CD14-positive monocyte (primary cell): ENCODE data around the gene NAT14. TPM values are rescaled to one million over a fixed set of nuclear protein-coding genes. Genes with fewer than 3 reads are reported as not detected.

ENCODE experiments used
- DNase-seq, 3 donors: peaks; one replicate each; pipeline ENCODE4 v3.0.0-alpha.2; 2011 to 2022
- H2AFZ ChIP-seq: 2 replicates; pipeline ENCODE4 v1.6.0; 2012; ENCODE audit warnings: mild to moderate bottlenecking, low read depth, low read length, inconsistent platforms; ENCODE audit not compliant: insufficient read depth, poor library complexity, severe bottlenecking
- H3K27ac ChIP-seq, 2 donors: 1 replicate in 1 of 2; 2 replicates in 1 of 2; pipeline ENCODE4 v1.5.1; 2012 to 2013; ENCODE audit warnings: low read length in 2 of 2, control low read depth in 1 of 2, inconsistent platforms in 1 of 2, low read depth in 1 of 2, mild to moderate bottlenecking in 1 of 2
- H3K27me3 ChIP-seq, 2 donors: one replicate each; pipeline versions ENCODE4 v1.6.0 to v1.6.1; 2011 to 2013; ENCODE audit warnings: low read length in 2 of 2; ENCODE audit not compliant: control insufficient read depth in 2 of 2, insufficient read depth in 2 of 2
- H3K36me3 ChIP-seq, 2 donors: replicated peaks in 1 of 2; 1 replicate in 1 of 2; 2 replicates in 1 of 2; pipeline versions ENCODE4 v1.5.1 to v1.6.1; 2012 to 2013; ENCODE audit warnings: low read length in 2 of 2, control low read depth in 1 of 2, inconsistent platforms in 1 of 2, mild to moderate bottlenecking in 1 of 2; ENCODE audit not compliant: insufficient read depth in 2 of 2, control insufficient read depth in 1 of 2
- H3K4me1 ChIP-seq, 2 donors: 1 replicate in 1 of 2; 2 replicates in 1 of 2; pipeline versions ENCODE4 v1.5.1 to v1.6.1; 2012 to 2013; ENCODE audit warnings: low read length in 2 of 2, control low read depth in 1 of 2, inconsistent platforms in 1 of 2, mild to moderate bottlenecking in 1 of 2, moderate library complexity in 1 of 2; ENCODE audit not compliant: insufficient read depth in 2 of 2, control insufficient read depth in 1 of 2
- H3K4me2 ChIP-seq: replicated peaks from 2 replicates; pipeline ENCODE3; 2012; ENCODE audit warnings: low read length, moderate library complexity, mild to moderate bottlenecking; ENCODE audit not compliant: poor library complexity, severe bottlenecking; ENCODE audit errors: extremely low read depth
- H3K4me3 ChIP-seq, 3 experiments: fragments of 200-600 bp in 1 of 3; sonication (generic) in 1 of 3; replicated peaks in 1 of 3; 1 replicate in 2 of 3; 2 replicates in 1 of 3; pipeline ENCODE4 v1.5.1; 2011 to 2013; ENCODE audit warnings: low read length in 3 of 3, mild to moderate bottlenecking in 3 of 3, control low read depth in 2 of 3, low read depth in 2 of 3, inconsistent platforms in 1 of 3, moderate library complexity in 1 of 3
- H3K79me2 ChIP-seq: 2 replicates; pipeline ENCODE4 v1.6.0; 2012; ENCODE audit warnings: mild to moderate bottlenecking, control low read depth, inconsistent platforms, low read length, moderate library complexity; ENCODE audit not compliant: insufficient read depth
- H3K9ac ChIP-seq: 2 replicates; pipeline ENCODE4 v1.6.0; 2017; ENCODE audit warnings: low read length, mild to moderate bottlenecking; ENCODE audit not compliant: insufficient read depth, poor library complexity, severe bottlenecking
- H3K9me3 ChIP-seq, 2 donors: replicated peaks in 1 of 2; 1 replicate in 1 of 2; 2 replicates in 1 of 2; pipeline versions ENCODE4 v1.5.1 to v1.6.1; 2012 to 2013; ENCODE audit warnings: low read length in 2 of 2, control low read depth in 1 of 2; ENCODE audit not compliant: control insufficient read depth in 1 of 2, insufficient read depth in 1 of 2
- H4K20me1 ChIP-seq: 2 replicates; pipeline ENCODE4 v1.6.0; 2012; ENCODE audit warnings: mild to moderate bottlenecking, low read length, control low read depth, moderate library complexity; ENCODE audit not compliant: insufficient read depth
- H3K27ac Mint-ChIP-seq, 7 donors: one replicate each; pipeline ENCODE4 v1.8.0; 2020; ENCODE audit warnings: mild to moderate bottlenecking in 7 of 7, mixed read lengths in 7 of 7, moderate library complexity in 6 of 7, inconsistent platforms in 2 of 7
- H3K27me3 Mint-ChIP-seq, 3 donors: one replicate each; pipeline ENCODE4 v1.8.0; 2021 to 2022; ENCODE audit warnings: low read depth in 3 of 3, mild to moderate bottlenecking in 3 of 3, mixed read lengths in 3 of 3, moderate library complexity in 3 of 3, inconsistent platforms in 1 of 3
- H3K36me3 Mint-ChIP-seq, 2 donors: one replicate each; pipeline ENCODE4 v1.8.0; 2020; ENCODE audit warnings: mixed read lengths in 2 of 2, inconsistent platforms in 1 of 2, mild to moderate bottlenecking in 1 of 2
- H3K4me1 Mint-ChIP-seq: one replicate; pipeline ENCODE4 v1.8.0; 2020; ENCODE audit warnings: mild to moderate bottlenecking, mixed read lengths
- H3K4me3 Mint-ChIP-seq, 2 donors: one replicate each; pipeline ENCODE4 v1.8.0; 2020; ENCODE audit warnings: mild to moderate bottlenecking in 2 of 2, mixed read lengths in 2 of 2, moderate library complexity in 1 of 2
- H3K9me3 Mint-ChIP-seq, 7 donors: one replicate each; pipeline ENCODE4 v1.8.0; 2020 to 2022; ENCODE audit warnings: mixed read lengths in 7 of 7, mild to moderate bottlenecking in 6 of 7, moderate library complexity in 6 of 7, inconsistent platforms in 2 of 7
- CTCF ChIP-seq: fragments of 200-600 bp; IDR thresholded peaks from one replicate; pipeline ENCODE4 v1.8.0; 2022; ENCODE audit warnings: antibody characterized with exemption, mild to moderate bottlenecking
- WGBS: methylation state at CpG from one replicate; pipeline ENCODE4 v1.1.5; 2013; ENCODE audit warnings: missing lambda C conversion rate; ENCODE audit not compliant: insufficient coverage; 5-methylcytosine and 5-hydroxymethylcytosine counted together
- intact Hi-C, 2 donors: fragments of 100-400 bp; cut with micrococcal nuclease; formaldehyde crosslinking; loops; one replicate each; pipeline versions ENCODE4 v1.15.0 to v1.15.1; 2023
- polyA plus RNA-seq, 3 donors: library from polyadenylated mRNA; depleted of rRNA in 1 of 3; unstranded in 2 of 3; stranded (reverse) in 1 of 3; fragments of 300-500 nt in 2 of 3; fragments of >200 nt in 1 of 3; fragmentation: Illumina TruSeq in 2 of 3; gene quantifications; 1 replicate in 2 of 3; 2 replicates in 1 of 3; pipeline ENCODE4 v1.2.3, GENCODE V29; 2012 to 2021

NAT14 gene
- polyA plus RNA-seq, 3 donors = 1.5 to 2.2 (median 1.9) TPM

GRCh38 chr19:55482967-55483705 lies 1.9 kb upstream of the NAT14 start:
- H3K36me3 ChIP-seq = peaks cover 16 to 25% of the 10 kb centered on the region in 2 donors
- H3K4me3 Mint-ChIP-seq = no peak overlapping the region
- intact Hi-C loops = no loop called here
- peaks cover 27% of the 10 kb centered on the region for H3K4me1 Mint-ChIP-seq
- no peak for DNase-seq
- H3K9me3 Mint-ChIP-seq = peaks cover 0 to 2% (median 0%) of the 10 kb centered on the region in 7 donors
- no peaks in the 10 kb centered on the region for H3K9me3 ChIP-seq
- peaks cover 11% of the 10 kb centered on the region for H3K79me2 ChIP-seq
- H3K4me1 ChIP-seq = peaks cover 12 to 19% of the 10 kb centered on the region in 2 donors
- no peak overlapping the region for H3K4me3 ChIP-seq
- H2AFZ ChIP-seq = no peak overlapping the region
- H3K27me3 Mint-ChIP-seq = peaks cover 2 to 28% (median 10%) of the 10 kb centered on the region in 3 donors
- peaks cover 41% of the 10 kb centered on the region for H4K20me1 ChIP-seq
- 97% methylated on average over 47 of the region's 47 CpGs for WGBS
- no peak overlapping the region for H3K27ac Mint-ChIP-seq
- H3K9ac ChIP-seq = no peak overlapping the region
- no peaks in the 10 kb centered on the region for H3K27me3 ChIP-seq
- peaks cover 19 to 24% of the 10 kb centered on the region in 2 donors for H3K36me3 Mint-ChIP-seq
- H3K27ac ChIP-seq = no peak overlapping the region
- no peak overlapping the region for H3K4me2 ChIP-seq
- no peak for TF ChIP-seq CTCF

GRCh38 chr19:55483706-55484592 lies 1.0 kb upstream of the NAT14 start:
- no peak overlapping the region for H3K27ac ChIP-seq
- peak overlapping the region; percentile 82 for H3K4me2 ChIP-seq
- Mint-ChIP-seq H3K4me3 (peak overlapping the region; percentile 61 to 71), H3K9me3 (peaks cover 0 to 2% (median 0%) of the 10 kb centered on the region in 7 donors), H3K27ac (peak overlapping the region in 2 of 7 donors; percentile 25 to 54), H3K27me3 (peaks cover 2 to 32% (median 10%) of the 10 kb centered on the region in 3 donors), H3K4me1 (peaks cover 22% of the 10 kb centered on the region), H3K36me3 (peaks cover 19 to 24% of the 10 kb centered on the region in 2 donors)
- TF ChIP-seq CTCF = no peak
- H4K20me1 ChIP-seq = peaks cover 34% of the 10 kb centered on the region
- H3K9me3 ChIP-seq = no peaks in the 10 kb centered on the region
- peak overlapping the region; percentile 53 for H3K9ac ChIP-seq
- no peaks in the 10 kb centered on the region for H3K27me3 ChIP-seq
- H3K4me1 ChIP-seq = peaks cover 12 to 17% of the 10 kb centered on the region in 2 donors
- 84% methylated on average over 46 of the region's 46 CpGs for WGBS
- peaks cover 3% of the 10 kb centered on the region for H3K79me2 ChIP-seq
- intact Hi-C loops = no loop called here
- peak overlapping the region in 1 of 3 experiments; percentile 69 for H3K4me3 ChIP-seq
- DNase-seq = no peak
- H3K36me3 ChIP-seq = peaks cover 16 to 25% of the 10 kb centered on the region in 2 donors
- H2AFZ ChIP-seq = no peak overlapping the region
